SU-DHL-6 (cell line): ENCODE measurements around the gene NEIL1.
"Not testable (repeated sequence)": the region's sequence is repeated elsewhere in the genome, so short reads cannot be mapped to it uniquely, and the experiment has no call there.

Source experiments
- H2AFZ ChIP-seq: fragments of 200-600 bp; sonication (generic); 2 replicates; pipeline ENCODE4 v1.6.1; 2014; ENCODE audit warnings: low read depth, mild to moderate bottlenecking, moderate library complexity, mixed read lengths, antibody characterized with exemption, low read length; ENCODE audit not compliant: severe bottlenecking
- H3F3A ChIP-seq: fragments of 200-600 bp; shearing (Covaris generic); 2 replicates; pipeline ENCODE4 v1.6.0; 2016; ENCODE audit warnings: antibody characterized with exemption, mild to moderate bottlenecking; ENCODE audit not compliant: insufficient read depth
- H3K27ac ChIP-seq: fragments of 200-600 bp; sonication (generic); 2 replicates; pipeline ENCODE4 v1.5.1; 2016; ENCODE audit warnings: low read depth, mild to moderate bottlenecking, low read length, moderate library complexity, mixed read lengths
- H3K27me3 ChIP-seq: fragments of 200-600 bp; sonication (generic), shearing (Covaris generic); 2 replicates; pipeline ENCODE4 v1.6.0; 2014; ENCODE audit warnings: mild to moderate bottlenecking, low read length
- H3K36me3 ChIP-seq: fragments of 200-600 bp; sonication (generic); 2 replicates; pipeline ENCODE4 v1.6.1; 2014; ENCODE audit warnings: mild to moderate bottlenecking, low read length, mixed read lengths
- H3K4me2 ChIP-seq: fragments of 300-600, 200-600 bp; shearing (Covaris generic), sonication (generic); 2 replicates; pipeline ENCODE4 v1.6.0; 2014; ENCODE audit warnings: low read length, low read depth, mild to moderate bottlenecking; ENCODE audit not compliant: poor library complexity, severe bottlenecking
- H3K4me3 ChIP-seq: fragments of 200-600 bp; sonication (generic); 2 replicates; pipeline ENCODE4 v1.5.1; 2014; ENCODE audit warnings: antibody characterized with exemption, low read length, mild to moderate bottlenecking, mixed read lengths; ENCODE audit not compliant: insufficient read depth, poor library complexity, severe bottlenecking
- H3K79me2 ChIP-seq: fragments of 200-600 bp; sonication (generic); 2 replicates; pipeline ENCODE4 v1.6.1; 2014; ENCODE audit warnings: mild to moderate bottlenecking, low read length, moderate library complexity; ENCODE audit not compliant: insufficient read depth
- H3K9ac ChIP-seq: fragments of 200-600 bp; sonication (generic); 2 replicates; pipeline ENCODE4 v1.7.0; 2014; ENCODE audit warnings: mild to moderate bottlenecking, low read length
- H3K9me2 ChIP-seq: fragments of 200-600 bp; sonication (generic); replicated peaks from 2 replicates; pipeline ENCODE4 v1.6.1; 2014; ENCODE audit warnings: low read length; ENCODE audit not compliant: insufficient read depth
- H3K9me3 ChIP-seq: fragments of 200-600 bp; sonication (generic); 2 replicates; pipeline ENCODE4 v1.6.1; 2014; ENCODE audit warnings: low read length, mixed read lengths; ENCODE audit not compliant: insufficient read depth
- H4K20me1 ChIP-seq: fragments of 200-600 bp; sonication (generic); 2 replicates; pipeline ENCODE4 v1.6.1; 2014; ENCODE audit warnings: low read depth, mild to moderate bottlenecking, antibody characterized with exemption, low read length, moderate library complexity, mixed read lengths
- CTCF ChIP-seq: fragments of 200-600 bp; sonication (generic); IDR thresholded peaks from one replicate; pipeline ENCODE4 v1.5.1; 2017; ENCODE audit warnings: antibody characterized with exemption, mild to moderate bottlenecking, low read length, moderate library complexity; ENCODE audit not compliant: insufficient read depth, poor library complexity, severe bottlenecking
- EZH2phosphoT487 ChIP-seq: fragments of 200-600 bp; sonication (generic), shearing (Covaris generic); conservative IDR thresholded peaks from 2 replicates; pipeline ENCODE4 v1.6.1; 2018; ENCODE audit warnings: mild to moderate bottlenecking, antibody characterized with exemption, low read length, moderate library complexity, mixed read lengths

The NEIL1 gene

GRCh38 chr15:75380773-75381172 is 33.9 kb downstream of the NEIL1 start:
- Histone ChIP-seq H3K27ac (no peak overlapping the region), H3K4me2 (no peak overlapping the region), H3K9ac (no peak overlapping the region), H3K9me3 (no peaks in the 10 kb centered on the region), H3K9me2 (no peaks in the 10 kb centered on the region), H2AFZ (no peak overlapping the region), H3K4me3 (no peak overlapping the region), H3F3A (no peaks in the 10 kb centered on the region), H3K36me3 (peaks cover 25% of the 10 kb centered on the region; the same call in 1 of the 2 replicates), H4K20me1 (no peaks in the 10 kb centered on the region), H3K79me2 (no peaks in the 10 kb centered on the region), H3K27me3 (no peaks in the 10 kb centered on the region)
- TF ChIP-seq EZH2phosphoT487 (no peak), CTCF (no peak)

GRCh38 chr15:75383986-75384385 is 37.1 kb downstream of the NEIL1 start:
- H3K36me3 ChIP-seq = peaks cover 27% of the 10 kb centered on the region; the same call in 1 of the 2 replicates
- not testable (repeated sequence) for H3K4me3 ChIP-seq

GRCh38 chr15:75389791-75390382 is 43.0 kb downstream of the NEIL1 start:
- no peak overlapping the region for H3K4me2 ChIP-seq
- no peaks in the 10 kb centered on the region for H3K9me2 ChIP-seq
- no peak overlapping the region for H3K9ac ChIP-seq
- no peaks in the 10 kb centered on the region for H3F3A ChIP-seq
- H4K20me1 ChIP-seq = no peaks in the 10 kb centered on the region
- peaks cover 32% of the 10 kb centered on the region for H3K36me3 ChIP-seq
- no peak overlapping the region for H2AFZ ChIP-seq
- no peaks in the 10 kb centered on the region for H3K9me3 ChIP-seq
- no peaks in the 10 kb centered on the region for H3K27me3 ChIP-seq
- H3K4me3 ChIP-seq = no peak overlapping the region
- no peak overlapping the region for H3K27ac ChIP-seq
- no peaks in the 10 kb centered on the region for H3K79me2 ChIP-seq
- TF ChIP-seq CTCF (no peak), EZH2phosphoT487 (no peak)

More at GRCh38 chr15:75383986-75384385, 37.1 kb downstream of the NEIL1 start:
- H3F3A ChIP-seq, H3K9me3 ChIP-seq, H3K9me2 ChIP-seq, H3K27me3 ChIP-seq, H2AFZ ChIP-seq, H3K27ac ChIP-seq, H3K4me2 ChIP-seq, H3K79me2 ChIP-seq, H4K20me1 ChIP-seq, H3K9ac ChIP-seq: not testable (repeated sequence)

GRCh38 chr15:75397494-75397893 is 50.7 kb downstream of the NEIL1 start:
- Histone ChIP-seq H3K4me2 (no peak overlapping the region), H3K9me3 (no peaks in the 10 kb centered on the region), H3K4me3 (no peak overlapping the region), H3K9me2 (no peaks in the 10 kb centered on the region), H4K20me1 (no peaks in the 10 kb centered on the region), H2AFZ (no peak overlapping the region), H3K36me3 (peaks cover 35% of the 10 kb centered on the region), H3K27ac (no peak overlapping the region), H3K27me3 (no peaks in the 10 kb centered on the region), H3K9ac (no peak overlapping the region), H3K79me2 (no peaks in the 10 kb centered on the region), H3F3A (no peaks in the 10 kb centered on the region)
- TF ChIP-seq CTCF (no peak), EZH2phosphoT487 (no peak)
